GM15510 (cell line): ENCODE results near the gene PCBP3.
A peak's percentile ranks its signal among the peaks of the same experiment; 100 is the strongest.

Experiments used
- POLR2A ChIP-seq: IDR thresholded peaks from 3 replicates; pipeline ENCODE4 v1.6.1; 2011; ENCODE audit warnings: borderline replicate concordance; ENCODE audit not compliant: insufficient read length; ENCODE audit errors: extremely low read depth

PCBP3 gene

GRCh38 chr21:45643021-45643980 is at the start of gene PCBP3:
TSS of gene PCBP3 (plus strand) at chr21:45643725. CDS start at chr21:45850086, 206,361 bp downstream.
- TF ChIP-seq POLR2A, result peak; percentile 16

DNA sequence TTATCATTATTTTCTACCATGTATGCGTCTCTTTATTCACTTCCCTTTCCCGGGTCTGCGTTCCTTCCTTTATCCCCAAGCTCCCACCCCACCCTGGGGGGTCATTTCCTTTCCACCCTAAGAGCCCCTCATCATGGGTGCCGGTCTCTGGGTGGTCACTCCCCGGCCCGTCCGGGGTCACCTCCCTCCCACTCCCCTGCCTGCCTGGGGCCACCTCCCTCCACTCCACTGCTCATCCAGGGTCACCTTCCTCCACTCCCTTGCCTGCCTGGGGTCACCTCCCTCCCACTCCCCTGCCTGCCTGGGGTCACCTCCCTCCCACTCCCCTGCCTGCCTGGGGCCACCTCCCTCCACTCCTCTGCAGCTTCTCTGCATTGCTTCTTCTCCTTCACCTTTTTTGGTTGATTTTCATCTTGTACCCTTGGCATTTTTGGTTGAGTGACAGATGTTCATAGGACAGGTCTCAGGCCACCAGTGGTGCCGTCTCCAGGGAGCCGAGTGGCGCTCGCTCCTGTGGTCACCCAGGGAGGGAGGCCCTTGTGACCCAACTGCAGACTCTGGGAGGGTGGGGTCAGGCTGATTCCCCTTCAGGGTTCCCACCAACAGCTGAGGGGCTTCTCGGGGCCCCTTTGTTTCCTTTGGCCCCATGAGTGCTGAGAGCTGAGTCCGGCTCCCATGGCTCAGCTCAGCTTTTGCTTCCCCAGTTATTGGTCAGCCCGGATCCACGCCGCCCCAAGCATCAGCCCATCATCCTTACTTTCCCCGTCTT is 48.6 kb upstream of the PCBP3 start:
- no peak for TF ChIP-seq POLR2A

DNA sequence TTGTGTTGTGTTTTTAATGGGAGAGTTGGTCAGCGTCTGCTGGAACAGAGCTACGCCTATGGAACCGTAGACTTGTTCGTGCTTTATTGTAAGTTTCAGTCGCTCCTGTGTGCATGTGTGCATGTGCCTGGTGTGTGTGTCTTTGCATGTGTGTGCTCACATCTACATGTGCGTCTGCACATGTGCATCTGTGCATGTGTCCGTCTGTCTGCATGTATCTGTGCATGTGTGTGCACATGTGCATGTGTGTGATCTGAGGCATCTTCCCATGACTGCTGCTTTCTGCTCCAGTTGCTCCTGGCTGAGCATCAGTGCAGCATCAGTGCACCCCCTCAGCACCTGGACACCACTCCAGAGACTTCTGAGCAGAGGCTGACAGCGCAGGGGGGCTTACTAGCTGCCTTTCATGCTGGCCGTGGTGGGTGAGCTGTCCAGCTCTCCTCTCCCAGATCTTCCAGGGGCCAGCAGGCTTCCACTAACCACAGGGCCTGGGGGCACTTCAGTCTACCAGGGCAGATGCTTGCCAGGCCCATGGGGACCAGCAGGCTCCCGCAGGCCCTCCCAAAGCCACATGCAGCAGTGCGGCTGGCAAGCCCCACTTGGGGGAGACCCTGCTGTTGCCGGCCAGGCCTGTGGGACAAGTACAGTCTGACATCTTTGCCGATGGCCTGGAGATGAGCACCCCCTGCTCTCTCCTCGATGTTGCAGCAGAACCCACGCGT is 47.8 kb upstream of the PCBP3 start:
- no peak for TF ChIP-seq POLR2A

- no peak for TF ChIP-seq POLR2A
Measured at GRCh38 chr21:45596704-45597318, 46.7 kb upstream of the PCBP3 start.

GRCh38 chr21:45598109-45598508 is 45.4 kb upstream of the PCBP3 start:
- no peak for TF ChIP-seq POLR2A

GRCh38 chr21:45598666-45599065 is 44.9 kb upstream of the PCBP3 start:
- no peak for TF ChIP-seq POLR2A

DNA sequence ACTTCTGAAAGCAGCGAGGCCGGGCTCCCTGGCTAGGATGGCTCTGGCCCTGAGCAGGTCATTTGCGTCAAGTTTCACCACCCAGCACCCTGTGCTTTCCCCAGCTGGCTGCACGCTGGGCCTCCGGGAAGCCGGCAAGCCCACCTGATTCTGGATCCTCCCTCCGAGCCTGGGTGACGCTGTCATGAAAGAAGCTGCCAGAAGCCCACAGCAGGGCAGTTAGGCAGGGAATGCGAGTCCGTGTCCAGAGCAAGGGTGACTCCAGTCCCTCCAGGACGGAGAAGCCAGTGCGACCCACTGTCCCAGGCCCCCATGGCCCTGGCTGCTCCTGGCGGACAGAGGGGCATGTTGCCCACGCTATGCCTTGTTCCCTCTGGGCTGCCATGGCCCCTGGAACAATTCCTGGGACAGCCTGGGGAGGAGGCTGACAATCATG is 44.4 kb upstream of the PCBP3 start:
- TF ChIP-seq POLR2A, result no peak

DNA sequence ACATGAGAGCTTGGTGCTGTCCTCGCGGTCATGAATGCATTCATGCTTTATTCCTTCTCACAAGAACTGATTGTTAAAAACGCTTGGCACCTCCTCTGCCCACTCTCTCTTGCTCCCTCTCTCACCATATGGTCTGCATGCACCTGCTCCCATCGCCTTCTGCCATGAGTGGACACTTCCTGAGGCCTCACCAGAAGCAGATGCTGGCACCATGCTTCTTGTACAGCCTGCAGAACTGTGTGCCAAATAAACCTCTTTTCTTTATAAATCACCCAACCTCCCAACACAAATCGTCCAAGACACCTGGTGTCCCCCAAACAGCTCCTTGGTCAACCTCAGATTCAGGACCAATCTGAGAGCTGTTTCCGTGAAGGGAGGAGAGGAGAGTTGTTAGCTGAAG is 43.3 kb upstream of the PCBP3 start:
- TF ChIP-seq POLR2A, result no peak

- TF ChIP-seq POLR2A, result no peak
Measured at GRCh38 chr21:45601551-45601950, 42.0 kb upstream of the PCBP3 start.

- no peak for TF ChIP-seq POLR2A
Measured at GRCh38 chr21:45602106-45602505, 41.4 kb upstream of the PCBP3 start.

DNA sequence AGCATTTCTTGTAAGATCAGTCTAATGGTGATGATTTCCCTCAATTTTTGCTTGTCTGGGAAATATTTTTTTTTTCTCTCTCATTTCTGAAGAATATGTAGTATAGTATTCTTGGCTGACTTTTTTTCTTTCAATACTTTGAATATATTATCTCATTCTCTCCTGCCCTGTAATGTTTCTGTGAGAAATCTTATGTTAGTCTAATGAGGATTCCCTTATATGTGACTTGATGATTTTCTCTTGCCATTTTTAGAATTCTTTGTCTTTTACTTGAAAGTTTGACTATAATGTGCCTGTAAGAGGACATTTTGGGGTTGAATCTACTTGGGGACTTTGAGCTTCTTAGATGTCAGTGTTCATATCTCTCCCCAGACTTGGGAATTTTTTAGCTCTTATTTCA is 40.0 kb upstream of the PCBP3 start:
- TF ChIP-seq POLR2A, result no peak

- TF ChIP-seq POLR2A, result no peak
Measured at GRCh38 chr21:45607021-45607908, 36.3 kb upstream of the PCBP3 start.

DNA sequence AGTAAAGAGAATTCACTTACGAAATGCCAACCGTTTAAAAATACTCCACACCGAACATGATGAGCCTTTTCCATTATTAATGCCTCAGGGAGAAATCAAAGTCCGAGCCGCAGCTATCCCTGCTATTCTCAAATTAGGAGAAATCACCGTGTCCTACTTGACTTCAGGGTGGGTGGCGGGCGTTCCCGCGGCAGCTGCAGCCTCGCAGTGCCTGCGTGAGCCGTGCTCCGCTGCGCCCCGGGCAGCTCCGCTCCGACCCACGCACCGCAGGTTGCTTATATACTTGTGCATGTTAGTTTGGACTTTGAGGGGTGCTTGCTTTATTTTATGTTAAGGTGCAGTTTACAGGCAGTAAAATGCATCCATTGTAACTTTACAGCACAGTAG is 35.6 kb upstream of the PCBP3 start:
- no peak for TF ChIP-seq POLR2A
